ENCODE data around the gene MEGF11.

MEGF11 gene

DNA sequence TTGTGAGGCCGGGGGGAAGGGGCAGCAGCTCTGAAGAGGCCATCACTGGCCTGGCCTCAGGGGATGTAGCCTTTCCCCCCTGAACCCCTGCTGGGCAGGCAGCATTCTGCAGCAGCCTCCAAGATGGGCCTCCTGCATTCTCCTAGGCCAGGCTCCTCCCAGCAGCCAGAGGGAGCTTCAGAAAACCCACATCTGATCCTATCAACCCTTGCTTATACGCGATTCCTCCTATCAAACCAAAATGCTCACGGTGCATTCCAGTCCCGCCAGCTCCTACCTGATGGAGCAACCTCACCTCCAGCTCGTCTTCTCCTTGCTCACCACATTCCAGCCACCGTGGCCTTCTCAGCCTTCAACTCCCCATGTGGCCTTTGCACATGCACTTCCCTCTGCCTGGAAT, 85.7 kb downstream of the MEGF11 start:
- Histone ChIP-seq H3K79me2 (ENCODE audit: insufficient read depth, low read length) (no peaks in the 10 kb centered on the region), H4K20me1 (ENCODE audit: low read depth, low read length) (no peaks in the 10 kb centered on the region), H3K4me3 (ENCODE audit: insufficient read depth, low read length, poor library complexity, severe bottlenecking) (no peak overlapping the region), H3K27ac (ENCODE audit: low read depth, low read length) (peak overlapping the region; percentile 97), H3K9me3 (ENCODE audit: insufficient read depth, low read length) (no peaks in the 10 kb centered on the region), H3F3A (ENCODE audit: insufficient read depth) (peaks cover 25% of the 10 kb centered on the region), H3K9me2 (replicated peaks; ENCODE audit: insufficient read depth, low read length) (no peaks in the 10 kb centered on the region), H3K36me3 (ENCODE audit: low read length) (no peaks in the 10 kb centered on the region), H3K27me3 (ENCODE audit: low read length) (no peaks in the 10 kb centered on the region), H3K4me2 (ENCODE audit: low read depth, low read length, poor library complexity, severe bottlenecking) (no peak overlapping the region), H2AFZ (ENCODE audit: low read depth, low read length, severe bottlenecking) (no peak overlapping the region), H3K9ac (ENCODE audit: low read length) (peak overlapping the region; percentile 63)
- TF ChIP-seq CTCF (IDR thresholded peaks at IDR 0.05; ENCODE audit: insufficient read depth, low read length, poor library complexity, severe bottlenecking) (no peak), EZH2phosphoT487 (conservative IDR thresholded peaks at IDR 0.05; ENCODE audit: low read length) (no peak)

DNA sequence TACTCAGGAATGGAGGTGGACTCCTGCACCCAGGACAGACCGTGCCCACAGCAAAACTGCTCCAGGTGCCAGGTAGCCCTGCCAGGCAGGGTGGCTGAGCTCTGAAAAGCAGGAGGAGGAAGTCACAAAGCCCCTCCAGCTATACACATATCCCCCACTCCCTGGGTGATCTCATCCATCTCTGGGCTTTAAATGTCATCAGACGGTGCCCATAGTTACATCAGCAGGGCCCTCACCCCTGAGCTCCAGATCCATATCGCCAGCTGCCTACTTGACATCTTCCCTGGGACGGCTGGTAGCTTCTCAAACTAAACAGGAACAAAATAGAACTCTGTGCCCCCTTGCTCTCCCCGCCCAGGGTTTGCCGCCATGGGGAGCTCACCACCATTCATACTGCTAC, 87.7 kb downstream of the MEGF11 start:
- Histone ChIP-seq H3K9me3 (ENCODE audit: insufficient read depth, low read length) (no peaks in the 10 kb centered on the region), H3K27ac (ENCODE audit: low read depth, low read length) (peak overlapping the region; percentile 59), H4K20me1 (ENCODE audit: low read depth, low read length) (no peaks in the 10 kb centered on the region), H3K9me2 (replicated peaks; ENCODE audit: insufficient read depth, low read length) (no peaks in the 10 kb centered on the region), H3K4me3 (ENCODE audit: insufficient read depth, low read length, poor library complexity, severe bottlenecking) (no peak overlapping the region), H3K9ac (ENCODE audit: low read length) (peak overlapping the region; percentile 46), H2AFZ (ENCODE audit: low read depth, low read length, severe bottlenecking) (no peak overlapping the region), H3K27me3 (ENCODE audit: low read length) (no peaks in the 10 kb centered on the region), H3K36me3 (ENCODE audit: low read length) (no peaks in the 10 kb centered on the region), H3K4me2 (ENCODE audit: low read depth, low read length, poor library complexity, severe bottlenecking) (peak overlapping the region; percentile 16), H3F3A (ENCODE audit: insufficient read depth) (peaks cover 25% of the 10 kb centered on the region), H3K79me2 (ENCODE audit: insufficient read depth, low read length) (no peaks in the 10 kb centered on the region)
- TF ChIP-seq EZH2phosphoT487 (conservative IDR thresholded peaks at IDR 0.05; ENCODE audit: low read length), result no peak
- TF ChIP-seq CTCF (IDR thresholded peaks at IDR 0.05; ENCODE audit: insufficient read depth, low read length, poor library complexity, severe bottlenecking), result no peak

GRCh38 chr15:66164788-66165187, 88.8 kb downstream of the MEGF11 start:
- Histone ChIP-seq H3K9ac (ENCODE audit: low read length) (peak overlapping the region; percentile 46), H3K9me3 (ENCODE audit: insufficient read depth, low read length) (no peaks in the 10 kb centered on the region), H3K4me2 (ENCODE audit: low read depth, low read length, poor library complexity, severe bottlenecking) (peak overlapping the region; percentile 16), H2AFZ (ENCODE audit: low read depth, low read length, severe bottlenecking) (no peak overlapping the region), H3K27ac (ENCODE audit: low read depth, low read length) (peak overlapping the region; percentile 59), H3K4me3 (ENCODE audit: insufficient read depth, low read length, poor library complexity, severe bottlenecking) (no peak overlapping the region), H3K9me2 (replicated peaks; ENCODE audit: insufficient read depth, low read length) (no peaks in the 10 kb centered on the region), H3F3A (ENCODE audit: insufficient read depth) (peaks cover 16% of the 10 kb centered on the region), H4K20me1 (ENCODE audit: low read depth, low read length) (no peaks in the 10 kb centered on the region), H3K36me3 (ENCODE audit: low read length) (no peaks in the 10 kb centered on the region), H3K27me3 (ENCODE audit: low read length) (no peaks in the 10 kb centered on the region), H3K79me2 (ENCODE audit: insufficient read depth, low read length) (no peaks in the 10 kb centered on the region)
- TF ChIP-seq EZH2phosphoT487 (conservative IDR thresholded peaks at IDR 0.05; ENCODE audit: low read length) (no peak), CTCF (IDR thresholded peaks at IDR 0.05; ENCODE audit: insufficient read depth, low read length, poor library complexity, severe bottlenecking) (no peak)
